ENCODE results near the gene MYO9A.

Gene MYO9A

GRCh38 chr15:71817351-71817750 lies 300.6 kb downstream of the MYO9A start:
- Histone ChIP-seq H3K79me2 (ENCODE audit: control insufficient read depth, insufficient read depth, low read length, poor library complexity) (no peaks in the 10 kb centered on the region), H3K4me1 (ENCODE audit: control insufficient read depth in 1 of 2, insufficient read depth in 2 of 2, low read length in 2 of 2) (no peaks in the 10 kb centered on the region), H2BK120ac (ENCODE audit: insufficient read depth, low read length, poor library complexity) (no peak overlapping the region), H2BK5ac (ENCODE audit: low read depth, low read length, poor library complexity) (no peak overlapping the region), H4K91ac (ENCODE audit: low read depth, low read length) (no peak overlapping the region), H4K8ac (ENCODE audit: low read depth, low read length) (no peak overlapping the region), H3K18ac (ENCODE audit: low read length) (no peak overlapping the region), H3K79me1 (ENCODE audit: low read length) (no peaks in the 10 kb centered on the region), H3K4ac (ENCODE audit: low read depth, low read length) (no peak overlapping the region), H2BK12ac (ENCODE audit: low read length) (no peak overlapping the region), H2AK5ac (ENCODE audit: low read length) (no peak overlapping the region), H3K4me2 (ENCODE audit: low read length) (no peak overlapping the region), H3K23ac (ENCODE audit: low read length) (no peak overlapping the region), H3K36me3 (ENCODE audit: control insufficient read depth in 1 of 2, insufficient read depth in 2 of 2, low read length in 2 of 2) (peaks cover 0 to 3% of the 10 kb centered on the region in 2 experiments), H2AFZ (ENCODE audit: insufficient read depth, low read length, poor library complexity) (no peak overlapping the region), H3K9me3 (ENCODE audit: insufficient read depth, low read depth, low read length) (peaks cover 4% of the 10 kb centered on the region), H3K27ac (ENCODE audit: low read depth, low read length) (no peak overlapping the region), H3K27me3 (ENCODE audit: insufficient read depth, low read length) (no peaks in the 10 kb centered on the region), H3K14ac (ENCODE audit: low read length) (no peak overlapping the region), H3K9ac (ENCODE audit: low read length) (peak overlapping the region; percentile 64), H4K12ac (ENCODE audit: low read depth, low read length) (no peak overlapping the region), H3K4me3 (ENCODE audit: low read depth, low read length) (no peak overlapping the region)
- WGBS (ENCODE audit: extremely low coverage, insufficient coverage, insufficient read length) = no CpG with 5 or more reads among the region's 13 CpGs
- DNase-seq = no peak

GRCh38 chr15:71815301-71815700 lies 302.6 kb downstream of the MYO9A start:
- no peaks in the 10 kb centered on the region for H3K79me1 ChIP-seq (ENCODE audit: low read length)
- WGBS (ENCODE audit: extremely low coverage, insufficient coverage, insufficient read length) = no CpG with 5 or more reads among the region's 3 CpGs
- no peak overlapping the region for H2BK120ac ChIP-seq (ENCODE audit: insufficient read depth, low read length, poor library complexity)
- no peaks in the 10 kb centered on the region for H3K36me3 ChIP-seq (ENCODE audit: control insufficient read depth in 1 of 2, insufficient read depth in 2 of 2, low read length in 2 of 2)
- H3K14ac ChIP-seq (ENCODE audit: low read length) = no peak overlapping the region
- no peak overlapping the region for H4K8ac ChIP-seq (ENCODE audit: low read depth, low read length)
- H3K27ac ChIP-seq (ENCODE audit: low read depth, low read length) = no peak overlapping the region
- H4K91ac ChIP-seq (ENCODE audit: low read depth, low read length) = no peak overlapping the region
- H2AK5ac ChIP-seq (ENCODE audit: low read length) = no peak overlapping the region
- no peak overlapping the region for H3K23ac ChIP-seq (ENCODE audit: low read length)
- peaks cover 4% of the 10 kb centered on the region for H3K9me3 ChIP-seq (ENCODE audit: insufficient read depth, low read depth, low read length)
- peaks cover 0 to 3% of the 10 kb centered on the region in 2 experiments for H3K4me1 ChIP-seq (ENCODE audit: control insufficient read depth in 1 of 2, insufficient read depth in 2 of 2, low read length in 2 of 2)
- H2BK12ac ChIP-seq (ENCODE audit: low read length) = no peak overlapping the region
- no peak overlapping the region for H3K4me2 ChIP-seq (ENCODE audit: low read length)
- no peak overlapping the region for H3K4me3 ChIP-seq (ENCODE audit: low read depth, low read length)
- H3K27me3 ChIP-seq (ENCODE audit: insufficient read depth, low read length) = no peaks in the 10 kb centered on the region
- H3K9ac ChIP-seq (ENCODE audit: low read length) = no peak overlapping the region
- H4K12ac ChIP-seq (ENCODE audit: low read depth, low read length) = no peak overlapping the region
- no peak for DNase-seq
- no peak overlapping the region for H3K18ac ChIP-seq (ENCODE audit: low read length)
- H2AFZ ChIP-seq (ENCODE audit: insufficient read depth, low read length, poor library complexity) = no peak overlapping the region
- no peaks in the 10 kb centered on the region for H3K79me2 ChIP-seq (ENCODE audit: control insufficient read depth, insufficient read depth, low read length, poor library complexity)
- no peak overlapping the region for H3K4ac ChIP-seq (ENCODE audit: low read depth, low read length)
- no peak overlapping the region for H2BK5ac ChIP-seq (ENCODE audit: low read depth, low read length, poor library complexity)

GRCh38 chr15:71813723-71814470 lies 304.1 kb downstream of the MYO9A start:
- Histone ChIP-seq H3K4me3 (ENCODE audit: low read depth, low read length) (no peak overlapping the region), H3K36me3 (ENCODE audit: control insufficient read depth in 1 of 2, insufficient read depth in 2 of 2, low read length in 2 of 2) (no peaks in the 10 kb centered on the region), H4K91ac (ENCODE audit: low read depth, low read length) (no peak overlapping the region), H3K4me1 (ENCODE audit: control insufficient read depth in 1 of 2, insufficient read depth in 2 of 2, low read length in 2 of 2) (peaks cover 0 to 3% of the 10 kb centered on the region in 2 experiments), H3K9me3 (ENCODE audit: insufficient read depth, low read depth, low read length) (peaks cover 4% of the 10 kb centered on the region), H2BK5ac (ENCODE audit: low read depth, low read length, poor library complexity) (no peak overlapping the region), H4K12ac (ENCODE audit: low read depth, low read length) (no peak overlapping the region), H2BK120ac (ENCODE audit: insufficient read depth, low read length, poor library complexity) (no peak overlapping the region), H3K4ac (ENCODE audit: low read depth, low read length) (no peak overlapping the region), H3K27ac (ENCODE audit: low read depth, low read length) (no peak overlapping the region), H4K8ac (ENCODE audit: low read depth, low read length) (no peak overlapping the region), H2AFZ (ENCODE audit: insufficient read depth, low read length, poor library complexity) (no peak overlapping the region), H3K4me2 (ENCODE audit: low read length) (no peak overlapping the region), H3K23ac (ENCODE audit: low read length) (no peak overlapping the region), H3K27me3 (ENCODE audit: insufficient read depth, low read length) (no peaks in the 10 kb centered on the region), H3K18ac (ENCODE audit: low read length) (no peak overlapping the region), H3K9ac (ENCODE audit: low read length) (no peak overlapping the region), H3K79me1 (ENCODE audit: low read length) (no peaks in the 10 kb centered on the region), H3K79me2 (ENCODE audit: control insufficient read depth, insufficient read depth, low read length, poor library complexity) (no peaks in the 10 kb centered on the region), H2AK5ac (ENCODE audit: low read length) (no peak overlapping the region), H2BK12ac (ENCODE audit: low read length) (no peak overlapping the region), H3K14ac (ENCODE audit: low read length) (no peak overlapping the region)
- DNase-seq = no peak
- whole genome bisulfite sequencing (ENCODE audit: extremely low coverage, insufficient coverage, insufficient read length) = no CpG with 5 or more reads among the region's 9 CpGs

GRCh38 chr15:71812966-71813722 lies 304.8 kb downstream of the MYO9A start:
- Histone ChIP-seq H3K9me3 (ENCODE audit: insufficient read depth, low read depth, low read length) (peaks cover 4% of the 10 kb centered on the region), H3K4me3 (ENCODE audit: low read depth, low read length) (no peak overlapping the region), H2AK5ac (ENCODE audit: low read length) (no peak overlapping the region), H2BK120ac (ENCODE audit: insufficient read depth, low read length, poor library complexity) (no peak overlapping the region), H3K9ac (ENCODE audit: low read length) (no peak overlapping the region), H2BK12ac (ENCODE audit: low read length) (no peak overlapping the region), H3K23ac (ENCODE audit: low read length) (no peak overlapping the region), H3K27ac (ENCODE audit: low read depth, low read length) (no peak overlapping the region), H2BK5ac (ENCODE audit: low read depth, low read length, poor library complexity) (no peak overlapping the region), H3K79me2 (ENCODE audit: control insufficient read depth, insufficient read depth, low read length, poor library complexity) (no peaks in the 10 kb centered on the region), H3K4me1 (ENCODE audit: control insufficient read depth in 1 of 2, insufficient read depth in 2 of 2, low read length in 2 of 2) (peaks cover 0 to 3% of the 10 kb centered on the region in 2 experiments), H4K12ac (ENCODE audit: low read depth, low read length) (no peak overlapping the region), H3K4ac (ENCODE audit: low read depth, low read length) (no peak overlapping the region), H4K8ac (ENCODE audit: low read depth, low read length) (no peak overlapping the region), H3K79me1 (ENCODE audit: low read length) (no peaks in the 10 kb centered on the region), H4K91ac (ENCODE audit: low read depth, low read length) (no peak overlapping the region), H3K27me3 (ENCODE audit: insufficient read depth, low read length) (no peaks in the 10 kb centered on the region), H3K4me2 (ENCODE audit: low read length) (no peak overlapping the region), H3K18ac (ENCODE audit: low read length) (no peak overlapping the region), H3K14ac (ENCODE audit: low read length) (no peak overlapping the region), H2AFZ (ENCODE audit: insufficient read depth, low read length, poor library complexity) (no peak overlapping the region), H3K36me3 (ENCODE audit: control insufficient read depth in 1 of 2, insufficient read depth in 2 of 2, low read length in 2 of 2) (no peaks in the 10 kb centered on the region)
- no peak for DNase-seq
- no CpG with 5 or more reads among the region's 16 CpGs for WGBS (ENCODE audit: extremely low coverage, insufficient coverage, insufficient read length)
